Naive thymus-derived CD8-positive, alpha-beta T cell (primary cell): ENCODE data around the gene IPCEF1. TPM values are rescaled to one million over a fixed set of nuclear protein-coding genes. Genes with fewer than 3 reads are reported as not detected.

Experiments used
- ATAC-seq, 2 donors: fragments of 150-1000 bp; cut with Tn5 transposase in 1 of 2; sonication (Bioruptor Pico), chemical (Tn5 transposase) in 1 of 2; 1 replicate in 1 of 2; 2 replicates in 1 of 2; pipeline ENCODE4 v1.10.0; 2021; ENCODE audit warnings: mild to moderate bottlenecking in 2 of 2, moderate library complexity in 2 of 2
- POLR2A ChIA-PET: fragments of 350-600 bp; sonication (Branson Sonifier 250); formaldehyde crosslinking; loops from one replicate; lab custom pipeline; 2021; ENCODE audit warnings: antibody characterized with exemption; lab: Charles Lee
- DNase-seq, 10 donors: peaks; one replicate each; pipeline versions ENCODE4 v3.0.0 to v3.0.0-alpha.2; 2020 to 2022
- H3K27ac Mint-ChIP-seq, 10 donors: one replicate each; pipeline ENCODE4 v1.8.0; 2020 to 2022; ENCODE audit warnings: mild to moderate bottlenecking in 10 of 10, mixed read lengths in 10 of 10, moderate library complexity in 4 of 10, inconsistent platforms in 1 of 10
- H3K27me3 Mint-ChIP-seq, 5 donors: one replicate each; pipeline ENCODE4 v1.8.0; 2021 to 2022; ENCODE audit warnings: mixed read lengths in 5 of 5
- H3K36me3 Mint-ChIP-seq, 3 donors: one replicate each; pipeline ENCODE4 v1.8.0; 2020 to 2022; ENCODE audit warnings: mixed read lengths in 3 of 3, mild to moderate bottlenecking in 2 of 3, inconsistent platforms in 1 of 3
- H3K4me1 Mint-ChIP-seq, 4 donors: one replicate each; pipeline ENCODE4 v1.8.0; 2021 to 2022; ENCODE audit warnings: mixed read lengths in 4 of 4
- H3K4me3 Mint-ChIP-seq, 10 donors: one replicate each; pipeline ENCODE4 v1.8.0; 2020 to 2022; ENCODE audit warnings: mild to moderate bottlenecking in 10 of 10, mixed read lengths in 10 of 10, moderate library complexity in 6 of 10, inconsistent platforms in 1 of 10
- H3K9me3 Mint-ChIP-seq, 9 donors: one replicate each; pipeline ENCODE4 v1.8.0; 2020 to 2022; ENCODE audit warnings: mixed read lengths in 9 of 9, mild to moderate bottlenecking in 3 of 9, inconsistent platforms in 1 of 9, moderate library complexity in 1 of 9
- polyA plus RNA-seq, 3 donors: library from polyadenylated mRNA; unstranded; fragments of 300-500 nt; fragmentation: Illumina TruSeq; gene quantifications; one replicate each; pipeline ENCODE4 v1.2.3, GENCODE V29; 2021
- total RNA-seq, 8 experiments: library from RNA in 2 of 8; stranded (reverse) in 2 of 8; gene quantifications; one replicate each; pipeline ENCODE4 v1.2.3 and lab custom pipeline; 2021 to 2026

IPCEF1 gene
- total and polyA plus RNA-seq, 5 experiments from 2014 or later: 80.9 to 102 (median 91.7) TPM

DNA sequence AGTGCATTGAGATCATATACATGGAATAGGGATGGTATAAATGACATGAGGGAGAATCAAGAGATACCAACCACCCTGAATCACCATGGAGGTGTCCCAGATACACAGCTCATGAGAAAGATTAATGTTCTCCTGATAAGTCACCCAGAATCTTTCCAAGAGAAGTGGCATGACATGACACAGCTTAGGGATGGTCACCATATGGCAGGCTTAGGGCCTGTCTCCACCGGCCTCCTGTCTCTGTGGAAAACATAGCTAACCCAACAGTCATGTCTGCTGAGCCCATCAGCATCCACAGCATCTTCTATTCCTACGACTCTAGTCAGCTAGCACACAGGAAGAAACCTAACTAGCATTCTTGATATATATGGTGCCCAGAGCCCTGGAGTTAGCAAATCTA, 133.3 kb downstream of the IPCEF1 start:
- H3K27ac Mint-ChIP-seq: peak overlapping the region; percentile 7 to 86 (median 66)
- H3K9me3 Mint-ChIP-seq: no peaks in the 10 kb centered on the region
- H3K4me3 Mint-ChIP-seq: peak overlapping the region in 4 of 10 donors; percentile 14 to 48 (median 24)
- peaks cover 5 to 60% (median 11%) of the 10 kb centered on the region in 3 donors for H3K36me3 Mint-ChIP-seq
- ATAC-seq: no peak
- H3K27me3 Mint-ChIP-seq: no peaks in the 10 kb centered on the region
- peaks cover 42 to 85% (median 80%) of the 10 kb centered on the region in 4 donors for H3K4me1 Mint-ChIP-seq
- no peak for DNase-seq
- POLR2A ChIA-PET: interaction anchor here (0.9 to 3.5 kb wide), 3 partner anchors 11 to 54 kb away, joined by 3 to 18 read pairs (median 3); no protein-coding TSS in a partner anchor

DNA sequence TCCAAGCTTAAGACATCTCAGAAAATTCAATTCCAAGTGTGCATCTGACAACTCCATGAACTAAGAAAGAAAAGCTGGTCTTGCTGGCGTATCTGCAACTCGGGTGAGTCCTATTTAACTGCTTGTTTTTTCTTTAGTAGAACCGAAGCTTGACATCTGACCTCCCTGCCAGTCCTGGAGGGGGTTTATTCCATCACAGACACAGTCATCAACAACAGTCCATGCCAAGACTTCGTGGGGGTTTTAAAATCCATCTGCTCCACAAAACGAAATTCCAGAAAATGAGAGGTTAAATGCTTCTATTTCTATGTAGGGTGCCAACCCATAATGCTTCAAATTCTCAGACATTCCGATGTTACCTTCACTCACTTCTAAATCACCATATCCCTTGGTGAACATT, 133.9 kb downstream of the IPCEF1 start:
- peak overlapping the region; percentile 22 to 83 (median 66) for H3K27ac Mint-ChIP-seq
- H3K4me1 Mint-ChIP-seq: peaks cover 43 to 85% (median 80%) of the 10 kb centered on the region in 4 donors
- no peaks in the 10 kb centered on the region for H3K27me3 Mint-ChIP-seq
- POLR2A ChIA-PET: interaction anchor here (0.5 to 3.5 kb wide), 2 partner anchors 23 to 26 kb away, joined by 3 to 18 read pairs; no protein-coding TSS in a partner anchor
- ATAC-seq (no peak), DNase-seq (no peak)
- H3K4me3 Mint-ChIP-seq: peak overlapping the region in 3 of 10 donors; percentile 5 to 48 (median 33)
- H3K36me3 Mint-ChIP-seq: peaks cover 5 to 61% (median 8%) of the 10 kb centered on the region in 3 donors
- no peaks in the 10 kb centered on the region for H3K9me3 Mint-ChIP-seq

DNA sequence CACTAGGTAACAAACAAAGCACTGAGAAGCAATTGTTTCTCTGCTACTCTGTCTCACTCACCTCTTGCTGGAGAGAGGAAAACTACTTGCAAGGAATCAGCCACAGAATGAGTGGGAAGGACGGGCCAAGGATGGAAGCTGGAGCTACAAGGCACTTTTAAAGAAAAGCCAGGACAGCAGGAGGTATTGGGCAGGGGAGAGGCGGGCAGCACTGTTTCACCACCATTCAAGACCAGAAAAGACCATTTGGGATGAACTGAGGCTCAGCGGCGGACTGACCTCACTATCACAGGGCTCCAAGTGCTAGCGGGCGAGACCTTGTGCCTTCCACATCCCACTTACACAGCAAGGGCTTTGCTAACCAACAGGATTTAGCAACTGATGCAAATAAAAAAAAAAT, 137.4 kb downstream of the IPCEF1 start:
- Mint-ChIP-seq H3K4me3 (peak overlapping the region; percentile 42 to 83 (median 65)), H3K27me3 (no peaks in the 10 kb centered on the region), H3K4me1 (peaks cover 34 to 72% (median 61%) of the 10 kb centered on the region in 4 donors), H3K36me3 (peaks cover 5 to 80% (median 11%) of the 10 kb centered on the region in 3 donors), H3K27ac (peak overlapping the region; percentile 82 to 92 (median 88)), H3K9me3 (no peaks in the 10 kb centered on the region)
- ATAC-seq (peak; percentile 33 to 53), DNase-seq (no peak)
- POLR2A ChIA-PET: interaction anchor here (0.9 to 1.9 kb wide), 3 partner anchors 21 to 28 kb away, joined by 3 to 4 read pairs (median 4); no protein-coding TSS in a partner anchor

- DNase-seq (peak in 2 of 10 donors; percentile 34 to 43), ATAC-seq (peak; percentile 67 to 82)
- no peaks in the 10 kb centered on the region for H3K9me3 Mint-ChIP-seq
- H3K27me3 Mint-ChIP-seq: no peaks in the 10 kb centered on the region
- H3K36me3 Mint-ChIP-seq: peaks cover 5 to 81% (median 14%) of the 10 kb centered on the region in 3 donors
- H3K27ac Mint-ChIP-seq: peak overlapping the region; percentile 82 to 92 (median 88)
- peaks cover 33 to 69% (median 57%) of the 10 kb centered on the region in 4 donors for H3K4me1 Mint-ChIP-seq
- POLR2A ChIA-PET: interaction anchor here (1.1 kb wide), 1 partner anchor 22 kb away, joined by 4 read pairs; no protein-coding TSS in a partner anchor
- peak overlapping the region; percentile 42 to 83 (median 65) for H3K4me3 Mint-ChIP-seq
Observed at GRCh38 chr6:154218787-154219186, 137.8 kb downstream of the IPCEF1 start.

DNA sequence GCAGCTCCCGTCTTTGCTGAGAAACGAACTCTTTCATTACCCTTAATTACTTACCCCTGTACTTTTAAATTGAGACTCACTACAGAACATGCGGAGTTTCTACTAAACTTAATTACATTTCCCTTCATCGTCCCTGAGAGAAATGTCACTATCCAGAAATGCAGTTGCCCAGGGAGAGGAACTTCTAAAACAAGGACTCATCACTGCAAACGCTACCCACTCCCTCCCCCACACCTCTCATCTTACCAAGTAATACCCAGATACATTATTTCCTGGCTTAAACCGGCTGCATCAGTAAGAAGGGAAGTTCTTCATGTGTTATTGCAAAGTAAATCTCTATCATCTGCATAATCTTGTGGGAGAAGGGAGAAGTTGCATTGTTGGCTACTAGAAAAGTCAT, 138.3 kb downstream of the IPCEF1 start:
- peaks cover 30 to 65% (median 52%) of the 10 kb centered on the region in 4 donors for H3K4me1 Mint-ChIP-seq
- peaks cover 5 to 82% (median 16%) of the 10 kb centered on the region in 3 donors for H3K36me3 Mint-ChIP-seq

DNA sequence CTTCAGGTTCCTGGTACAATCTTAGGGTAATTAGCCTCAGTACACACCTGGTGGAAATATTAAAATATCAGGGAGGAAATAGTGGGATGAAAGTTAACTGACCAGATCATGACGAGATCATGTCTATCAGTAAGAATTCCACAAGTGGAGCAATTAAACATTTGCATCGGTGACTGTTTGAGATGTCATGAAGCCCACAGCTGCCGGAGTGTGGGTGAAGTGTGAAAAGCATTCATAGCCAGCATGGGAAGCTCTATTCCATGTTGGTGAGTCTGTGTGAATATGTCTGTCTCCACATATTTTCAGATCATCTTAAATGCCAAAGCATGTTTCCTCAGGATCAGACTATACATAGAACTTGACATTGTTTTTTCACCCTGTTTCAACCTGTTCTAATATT, 142.8 kb downstream of the IPCEF1 start:
- DNase-seq: no peak
- H3K27ac Mint-ChIP-seq: peak overlapping the region in 4 of 10 donors; percentile 2 to 74 (median 46)
- peaks cover 19 to 45% (median 29%) of the 10 kb centered on the region in 4 donors for H3K4me1 Mint-ChIP-seq
- H3K27me3 Mint-ChIP-seq: no peaks in the 10 kb centered on the region
- POLR2A ChIA-PET: no interaction called here
- peaks cover 11 to 88% (median 38%) of the 10 kb centered on the region in 3 donors for H3K36me3 Mint-ChIP-seq
- H3K9me3 Mint-ChIP-seq: no peaks in the 10 kb centered on the region
- no peak for ATAC-seq
- no peak overlapping the region for H3K4me3 Mint-ChIP-seq

More for the DNA sequence above, 138.3 kb downstream of the IPCEF1 start:
- H3K4me3 Mint-ChIP-seq: peak overlapping the region; percentile 5 to 83 (median 65)
- no peaks in the 10 kb centered on the region for H3K27me3 Mint-ChIP-seq
- DNase-seq (no peak), ATAC-seq (peak; percentile 50 to 54)
- H3K9me3 Mint-ChIP-seq: no peaks in the 10 kb centered on the region
- peak overlapping the region; percentile 82 to 92 (median 87) for H3K27ac Mint-ChIP-seq
- POLR2A ChIA-PET: no interaction called here

DNA sequence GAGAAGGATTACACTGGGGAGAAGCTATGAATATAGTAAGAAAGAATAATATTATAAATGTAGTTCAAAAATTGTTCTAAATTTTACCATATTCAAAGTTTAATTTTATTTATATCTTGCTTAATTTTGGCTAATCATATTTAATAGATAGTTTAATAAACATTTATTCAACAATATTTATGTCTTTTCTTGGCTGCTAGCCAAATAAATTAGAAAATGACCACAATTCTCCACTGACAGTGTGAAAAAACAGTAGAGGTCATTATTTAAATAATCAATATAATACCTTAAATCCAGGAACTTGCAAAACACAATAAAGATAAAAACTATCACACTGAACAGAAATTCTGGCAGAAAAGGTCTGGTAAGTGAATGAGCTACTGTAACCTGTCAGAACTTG, 145.9 kb downstream of the IPCEF1 start:
- no peaks in the 10 kb centered on the region for H3K9me3 Mint-ChIP-seq
- H3K27ac Mint-ChIP-seq: peak overlapping the region in 2 of 10 donors; percentile 17 to 73
- H3K4me1 Mint-ChIP-seq: peaks cover 8 to 47% (median 30%) of the 10 kb centered on the region in 4 donors
- H3K36me3 Mint-ChIP-seq: peaks cover 30 to 94% (median 61%) of the 10 kb centered on the region in 3 donors
- H3K27me3 Mint-ChIP-seq: no peaks in the 10 kb centered on the region
- POLR2A ChIA-PET: interaction anchor here (0.7 kb wide), 1 partner anchor 57 kb away, joined by 3 read pairs; no protein-coding TSS in a partner anchor
- no peak for ATAC-seq
- H3K4me3 Mint-ChIP-seq: no peak overlapping the region
- DNase-seq: no peak

- Mint-ChIP-seq H3K9me3 (no peaks in the 10 kb centered on the region), H3K36me3 (peaks cover 36 to 94% (median 68%) of the 10 kb centered on the region in 3 donors), H3K4me1 (peaks cover 13 to 55% (median 34%) of the 10 kb centered on the region in 4 donors), H3K27ac (no peak overlapping the region), H3K4me3 (no peak overlapping the region), H3K27me3 (no peaks in the 10 kb centered on the region)
- POLR2A ChIA-PET: no interaction called here
- DNase-seq: no peak
- ATAC-seq: no peak
Observed at GRCh38 chr6:154209555-154209954, 147.0 kb downstream of the IPCEF1 start.

DNA sequence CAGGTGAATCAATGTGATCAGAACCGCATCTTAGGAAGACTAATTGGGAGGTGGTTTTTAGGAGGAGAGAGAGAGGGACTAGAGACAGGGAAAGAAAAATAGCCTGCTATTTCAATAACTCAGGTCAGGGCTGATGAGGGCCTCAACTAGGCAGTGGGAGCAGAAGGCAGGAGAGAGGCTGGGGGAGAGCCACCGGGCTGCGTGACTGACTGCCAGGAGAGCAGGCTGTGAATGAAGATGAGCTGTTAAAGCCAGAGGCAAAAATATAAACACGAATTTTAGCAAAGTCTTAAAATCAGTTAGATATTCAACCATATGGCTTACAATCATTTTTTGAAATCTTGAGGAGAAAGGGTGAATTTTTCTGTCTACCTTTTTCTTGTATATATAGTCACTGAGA, 149.6 kb downstream of the IPCEF1 start:
- ATAC-seq (no peak), DNase-seq (no peak)
- Mint-ChIP-seq H3K4me1 (peaks cover 29 to 61% (median 39%) of the 10 kb centered on the region in 4 donors), H3K4me3 (no peak overlapping the region), H3K9me3 (no peaks in the 10 kb centered on the region), H3K36me3 (peaks cover 42 to 93% (median 74%) of the 10 kb centered on the region in 3 donors), H3K27ac (peak overlapping the region in 7 of 10 donors; percentile 29 to 88 (median 55)), H3K27me3 (no peaks in the 10 kb centered on the region)
- POLR2A ChIA-PET: no interaction called here

- no peak for ATAC-seq
- Mint-ChIP-seq H3K27me3 (no peaks in the 10 kb centered on the region), H3K4me1 (peaks cover 32 to 66% (median 46%) of the 10 kb centered on the region in 4 donors), H3K36me3 (peaks cover 47 to 93% (median 77%) of the 10 kb centered on the region in 3 donors), H3K27ac (peak overlapping the region in 2 of 10 donors; percentile 48 to 67), H3K9me3 (peaks cover 0 to 2% (median 0%) of the 10 kb centered on the region in 9 donors), H3K4me3 (no peak overlapping the region)
- POLR2A ChIA-PET: no interaction called here
- DNase-seq: no peak
Observed at GRCh38 chr6:154206141-154206540, 150.5 kb downstream of the IPCEF1 start.

- Mint-ChIP-seq H3K4me1 (peaks cover 30 to 73% (median 57%) of the 10 kb centered on the region in 4 donors), H3K4me3 (no peak overlapping the region), H3K36me3 (peaks cover 44 to 96% (median 81%) of the 10 kb centered on the region in 3 donors), H3K27me3 (no peaks in the 10 kb centered on the region), H3K27ac (peak overlapping the region in 7 of 10 donors; percentile 16 to 92 (median 63)), H3K9me3 (peaks cover 0 to 4% (median 0%) of the 10 kb centered on the region in 9 donors)
- ATAC-seq (no peak), DNase-seq (no peak)
- POLR2A ChIA-PET: interaction anchor here (0.6 kb wide), 1 partner anchor 87 kb away, joined by 3 read pairs; no protein-coding TSS in a partner anchor
Observed at GRCh38 chr6:154202958-154203357, 153.6 kb downstream of the IPCEF1 start.

- peaks cover 40 to 95% (median 78%) of the 10 kb centered on the region in 3 donors for H3K36me3 Mint-ChIP-seq
Observed at GRCh38 chr6:154202339-154202738, 154.3 kb downstream of the IPCEF1 start.

More at GRCh38 chr6:154202339-154202738, 154.3 kb downstream of the IPCEF1 start:
- Mint-ChIP-seq H3K27me3 (no peaks in the 10 kb centered on the region), H3K27ac (peak overlapping the region in 5 of 10 donors; percentile 27 to 92 (median 33)), H3K9me3 (peaks cover 0 to 4% (median 0%) of the 10 kb centered on the region in 9 donors), H3K4me3 (peak overlapping the region in 1 of 10 donors; percentile 16), H3K4me1 (peaks cover 28 to 76% (median 61%) of the 10 kb centered on the region in 4 donors)
- POLR2A ChIA-PET: interaction anchor here (0.6 kb wide), 2 partner anchors 32 to 88 kb away, joined by 3 read pairs; no protein-coding TSS in a partner anchor
- ATAC-seq: no peak
- no peak for DNase-seq
